GM19468 (cell line): ENCODE measurements around the gene AAK1.
"Not testable (repeated sequence)": the region's sequence is repeated elsewhere in the genome, so short reads cannot be mapped to it uniquely, and the experiment has no call there.

ENCODE experiments used
- ATAC-seq: cut with Tn5 transposase; IDR thresholded peaks from one replicate; pipeline ENCODE4 v1.9.1; 2021; ENCODE audit warnings: mild to moderate bottlenecking, moderate library complexity, moderate number of reproducible peaks; ENCODE audit not compliant: unreplicated experiment; ENCODE audit errors: extremely low read depth

The AAK1 gene

DNA sequence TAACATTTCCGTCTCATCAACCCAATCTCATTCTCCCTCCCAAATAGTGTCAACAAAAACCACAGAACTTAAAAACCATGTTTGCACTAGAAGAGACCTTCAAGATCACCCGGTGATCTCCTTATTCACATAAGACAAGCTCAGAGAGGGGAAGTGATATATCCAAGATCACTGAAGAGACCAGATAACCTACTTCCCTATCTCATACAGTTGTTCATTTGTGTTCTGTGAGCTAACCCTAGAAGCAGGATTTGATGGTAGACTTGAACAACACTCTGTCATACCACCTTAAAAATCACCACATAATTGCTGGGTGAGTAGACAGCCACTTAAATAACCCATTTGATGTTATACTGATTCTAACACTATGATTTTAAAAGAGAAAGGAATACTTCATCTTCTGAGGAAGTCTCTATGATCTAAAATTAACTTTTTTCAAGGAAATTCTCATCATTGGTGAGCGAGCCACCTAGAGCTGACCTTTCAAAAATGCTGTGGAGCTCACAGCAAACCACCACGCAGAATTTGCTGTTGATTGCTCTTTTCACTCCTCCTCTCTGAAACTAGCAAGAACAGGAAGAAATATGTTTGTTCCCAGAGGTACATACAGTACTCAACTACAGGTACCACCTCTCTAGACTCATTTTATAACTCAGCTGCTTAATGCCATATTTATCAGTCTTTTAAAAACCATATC lies 15.1 kb downstream of the AAK1 start:
- no peak for ATAC-seq

DNA sequence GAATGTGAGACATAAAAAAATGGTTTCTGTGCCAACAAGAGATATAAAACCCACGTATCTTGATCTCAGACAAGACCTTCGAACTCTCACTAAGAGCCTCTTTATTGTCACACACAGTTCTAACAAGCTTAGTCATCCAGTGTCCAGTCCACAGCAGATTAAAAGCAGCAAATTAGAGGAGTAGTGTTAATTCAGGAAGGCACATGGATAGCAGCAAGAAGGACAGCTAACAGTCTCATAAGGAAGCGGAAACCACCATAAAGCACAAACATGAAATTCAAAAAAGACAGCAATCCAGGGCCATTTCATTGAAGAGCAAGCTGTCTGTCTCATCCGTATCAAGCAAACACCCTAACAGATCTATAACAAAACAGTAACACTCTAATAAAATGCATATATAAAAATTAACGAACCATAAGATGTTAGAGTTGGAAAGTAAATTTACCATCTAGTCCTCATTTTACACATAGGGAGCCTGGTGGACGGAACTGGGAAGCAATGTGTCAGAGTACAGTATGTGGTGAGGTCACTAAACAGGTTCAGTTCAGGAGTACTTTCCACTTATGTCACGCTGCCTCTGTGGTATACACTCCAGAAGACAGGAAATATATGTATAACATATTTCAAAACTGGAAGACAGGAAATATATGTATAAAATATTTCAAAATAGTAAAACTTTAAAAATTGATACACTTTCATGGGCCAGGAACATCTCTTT lies 18.3 kb downstream of the AAK1 start:
- ATAC-seq, result no peak

DNA sequence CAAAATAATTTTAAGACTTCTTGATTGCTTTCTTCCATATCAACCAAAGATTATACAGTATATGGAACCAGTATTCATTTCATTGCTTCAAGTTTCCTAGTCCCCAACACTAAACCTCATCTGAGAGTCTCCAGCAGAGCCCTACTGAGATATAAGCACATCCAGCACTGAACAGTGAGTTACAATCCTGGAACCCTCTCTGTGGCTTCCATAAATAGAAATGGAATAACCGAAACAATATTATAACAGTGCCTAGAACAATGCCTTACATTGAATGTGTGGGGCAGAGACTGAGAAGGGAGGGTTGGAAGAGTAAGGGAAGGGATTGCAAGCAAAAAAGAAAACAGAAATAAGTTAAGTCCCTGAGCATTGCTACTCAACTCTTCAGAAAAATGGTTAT lies 18.9 kb downstream of the AAK1 start:
- ATAC-seq, result no peak

DNA sequence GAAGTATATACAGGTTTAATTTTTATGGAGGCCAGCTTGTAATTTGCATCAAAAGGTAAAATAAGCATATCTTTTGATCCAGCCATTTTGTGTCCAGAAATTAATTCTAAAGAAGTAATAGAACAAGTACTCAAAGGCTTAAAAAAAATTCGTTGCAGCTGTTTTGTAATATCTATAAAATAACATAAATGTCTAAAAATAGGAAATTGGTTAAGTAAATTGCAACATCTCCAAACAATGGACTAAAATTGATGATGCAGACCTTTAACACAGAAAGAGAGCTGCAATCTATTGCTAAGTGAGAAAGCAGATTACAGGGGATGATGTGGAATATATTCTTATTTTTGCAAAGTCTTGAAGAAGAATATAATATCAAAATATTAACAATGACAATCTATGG lies 19.4 kb downstream of the AAK1 start:
- ATAC-seq, result no peak

DNA sequence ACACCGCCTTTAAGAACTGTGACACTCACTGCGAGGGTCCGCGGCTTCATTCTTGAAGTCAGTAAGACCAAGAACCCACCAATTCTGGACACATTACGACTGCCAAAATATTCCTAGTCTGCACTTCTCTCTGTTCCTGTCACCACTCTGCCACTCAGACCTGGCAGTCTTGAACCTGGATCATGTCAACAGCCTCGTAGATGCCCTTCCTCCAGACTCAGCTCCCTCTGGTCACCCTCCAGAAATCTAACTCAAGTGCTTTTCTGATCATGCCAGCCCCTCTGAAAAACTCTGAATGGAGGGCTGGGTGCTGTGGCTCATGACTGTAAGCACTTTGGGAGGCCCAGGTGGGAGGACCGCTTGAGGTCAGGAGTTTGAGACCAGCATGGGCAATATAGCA lies 20.3 kb downstream of the AAK1 start:
- no peak for ATAC-seq

DNA sequence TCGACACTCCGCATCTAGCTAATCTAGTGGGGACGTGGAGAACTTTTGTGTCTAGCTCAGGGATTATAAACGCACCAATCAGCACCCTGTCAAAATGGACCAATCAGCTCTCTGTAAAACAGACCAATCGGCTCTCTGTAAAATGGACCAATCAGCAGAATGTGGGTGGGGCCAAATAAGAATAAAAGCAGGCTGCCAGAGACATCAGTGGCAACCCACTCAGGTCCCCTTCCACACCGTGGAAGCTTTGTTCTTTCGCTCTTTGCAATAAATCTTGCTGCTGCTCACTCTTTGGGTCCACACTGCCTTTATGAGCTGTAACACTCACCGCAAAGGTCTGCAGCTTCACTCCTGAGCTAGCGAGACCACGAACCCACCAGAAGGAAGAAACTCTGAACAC lies 20.7 kb downstream of the AAK1 start:
- not testable (repeated sequence) for ATAC-seq

GRCh38 chr2:69622017-69622540 lies 21.5 kb downstream of the AAK1 start:
- ATAC-seq, result not testable (repeated sequence)

DNA sequence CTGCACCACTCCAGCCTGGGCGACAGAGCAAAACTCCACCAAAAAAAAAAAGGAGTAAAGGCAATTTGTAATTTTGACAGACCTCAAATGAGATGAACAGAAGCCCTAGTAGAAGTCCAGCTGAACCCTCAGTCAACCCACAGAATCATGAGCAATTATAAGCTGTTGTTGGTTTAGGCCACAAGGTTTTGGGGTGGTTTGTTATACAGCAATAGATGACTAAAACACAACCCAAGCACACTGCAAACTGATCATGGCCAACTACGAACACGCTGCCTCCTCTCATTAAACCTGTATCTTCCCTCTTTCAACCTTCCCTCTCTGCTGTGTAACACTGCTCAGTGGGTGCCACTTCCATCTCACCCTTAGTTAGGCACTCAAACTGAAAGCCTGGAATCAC lies 22.1 kb downstream of the AAK1 start:
- no peak for ATAC-seq

GRCh38 chr2:69620870-69621269 lies 22.7 kb downstream of the AAK1 start:
- ATAC-seq, result no peak

DNA sequence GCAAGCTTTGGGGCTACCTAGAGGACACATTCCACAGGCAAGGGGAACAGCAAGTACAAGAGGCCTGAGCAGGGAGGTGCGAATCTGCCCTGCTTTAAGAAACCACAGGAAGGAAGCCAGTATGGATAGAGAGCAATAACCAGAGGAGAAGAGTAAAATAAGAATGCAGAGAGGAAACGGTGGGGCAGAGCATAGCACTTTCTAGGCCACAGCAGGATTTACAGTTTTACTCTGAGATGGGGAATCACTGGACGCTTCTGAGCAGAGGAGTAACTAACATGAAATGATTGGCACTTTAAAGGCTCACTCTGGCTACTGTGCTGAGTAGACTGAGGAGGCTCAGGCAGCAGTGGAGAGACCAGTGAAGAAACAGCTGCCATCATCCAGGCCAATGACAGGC lies 23.8 kb downstream of the AAK1 start:
- ATAC-seq, result no peak

GRCh38 chr2:69618362-69618761 lies 25.2 kb downstream of the AAK1 start:
- ATAC-seq, result no peak

- ATAC-seq, result no peak
Observed at GRCh38 chr2:69617744-69618143, 25.8 kb downstream of the AAK1 start.

- no peak for ATAC-seq
Observed at GRCh38 chr2:69616755-69617154, 26.8 kb downstream of the AAK1 start.

- no peak for ATAC-seq
Observed at GRCh38 chr2:69615969-69616368, 27.6 kb downstream of the AAK1 start.

- ATAC-seq, result no peak
Observed at GRCh38 chr2:69615078-69615625, 28.4 kb downstream of the AAK1 start.

GRCh38 chr2:69612707-69613106 lies 30.8 kb downstream of the AAK1 start:
- ATAC-seq, result no peak

- ATAC-seq, result no peak
Observed at GRCh38 chr2:69612200-69612599, 31.3 kb downstream of the AAK1 start.

DNA sequence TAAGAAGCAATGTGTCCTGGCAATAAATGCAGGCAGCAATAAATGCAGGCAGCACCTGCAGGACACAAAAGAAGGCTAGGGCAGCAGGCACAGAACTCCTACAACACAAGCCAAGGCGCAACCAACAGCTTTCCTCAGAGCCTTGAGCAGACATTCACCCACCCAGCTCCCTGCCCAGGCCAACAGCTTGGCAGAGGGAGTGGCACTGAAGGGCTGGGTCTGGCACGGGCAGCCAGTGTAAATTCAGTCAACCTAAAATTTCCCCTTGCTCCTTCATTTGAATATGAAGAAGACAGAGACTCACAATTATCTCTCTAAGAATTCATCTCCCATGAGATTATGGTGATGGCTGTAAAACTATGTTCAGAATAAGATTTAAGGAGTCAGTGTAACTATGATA lies 35.4 kb downstream of the AAK1 start:
- no peak for ATAC-seq

GRCh38 chr2:69606771-69607170 lies 36.8 kb downstream of the AAK1 start:
- not testable (repeated sequence) for ATAC-seq

DNA sequence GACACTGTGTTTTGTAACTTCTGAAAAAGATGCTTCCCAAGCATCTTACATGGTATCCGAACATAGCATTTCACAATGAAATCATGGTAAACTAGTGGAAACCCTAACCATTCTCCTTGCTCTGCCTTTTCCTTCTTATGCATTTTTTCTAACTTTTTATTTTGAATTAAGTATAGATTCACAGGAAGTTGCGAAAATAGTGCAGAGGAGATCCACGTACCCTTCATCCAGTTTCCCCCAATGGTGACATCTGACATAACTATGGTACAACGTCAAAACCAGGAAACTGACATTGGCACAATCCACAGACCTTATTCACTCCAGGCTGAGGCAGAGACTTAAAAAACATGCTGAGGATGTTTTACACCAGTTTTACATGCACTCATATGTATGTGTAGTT lies 38.3 kb downstream of the AAK1 start:
- no peak for ATAC-seq

- no peak for ATAC-seq
Observed at GRCh38 chr2:69604836-69605235, 38.7 kb downstream of the AAK1 start.
